GM19025 (cell line): ENCODE data around the gene NCOR1.
A peak's percentile ranks its signal among the peaks of the same experiment; 100 is the strongest.
"Not testable (repeated sequence)": the region's sequence is repeated elsewhere in the genome, so short reads cannot be mapped to it uniquely, and the experiment has no call there.

ENCODE experiments used
- ATAC-seq: cut with Tn5 transposase; IDR thresholded peaks from one replicate; pipeline ENCODE4 v1.9.1; 2021; ENCODE audit warnings: mild to moderate bottlenecking, low read depth, moderate library complexity; ENCODE audit not compliant: unreplicated experiment

Gene NCOR1

DNA sequence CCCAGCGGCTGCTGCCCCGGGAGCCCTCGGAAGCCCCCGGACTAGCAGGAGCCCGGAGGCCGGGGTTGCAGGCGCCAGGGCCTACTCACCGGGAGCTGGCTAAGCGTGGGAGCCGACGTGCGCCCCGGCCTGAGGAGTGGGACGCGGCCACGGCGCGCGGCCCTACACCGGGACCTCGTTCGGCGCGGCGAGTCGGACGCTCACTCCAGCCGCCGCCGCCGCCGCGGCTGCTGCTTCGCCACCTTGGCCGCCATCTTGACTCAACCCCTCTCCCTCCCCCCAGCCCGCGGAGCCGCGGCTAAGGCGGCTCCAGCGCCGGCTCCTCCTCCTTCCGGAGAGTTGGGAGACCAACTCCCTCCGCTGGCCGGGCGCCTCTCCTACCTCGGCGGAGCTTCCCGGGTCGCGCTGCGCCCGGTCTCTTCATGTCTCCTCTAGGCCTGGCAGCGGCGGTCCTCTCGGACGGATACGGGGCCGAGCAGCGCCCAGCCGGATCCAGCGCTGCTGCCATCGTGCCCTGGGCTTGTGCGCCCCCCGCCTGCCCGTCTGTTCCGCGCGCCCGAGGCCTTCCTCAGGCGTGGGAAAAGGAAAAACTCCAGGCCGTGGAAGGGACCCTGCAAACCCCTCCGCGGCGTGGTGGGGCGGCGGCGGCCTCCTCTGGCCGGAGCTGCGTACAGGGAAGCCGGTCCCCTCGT, at the start of gene NCOR1:
Gene NCOR1 (minus strand): TSS at position 262 of the 692 bp plus-strand sequence. CDS start 20,965 bp downstream, outside the sequence.
- peak; percentile 80 for ATAC-seq

DNA sequence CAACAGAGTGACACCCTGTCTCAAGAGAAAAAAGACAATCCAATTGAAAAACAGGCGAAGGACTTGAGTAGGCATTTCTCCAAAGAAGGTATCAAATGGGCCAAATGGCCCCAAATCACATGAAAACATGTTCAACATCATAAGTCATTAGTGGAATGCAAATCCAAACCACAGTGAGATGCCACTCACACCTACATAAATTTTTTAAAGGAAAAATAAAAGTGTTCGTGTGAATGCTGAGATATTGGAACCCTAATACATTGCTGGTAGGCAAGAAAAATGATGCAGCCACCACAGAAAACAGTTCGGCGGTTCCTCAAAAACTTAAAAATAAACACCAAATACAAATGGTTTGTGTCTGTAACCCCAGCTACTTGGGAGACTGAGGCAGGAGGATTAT, 46.9 kb upstream of the NCOR1 start:
- no peak for ATAC-seq

DNA sequence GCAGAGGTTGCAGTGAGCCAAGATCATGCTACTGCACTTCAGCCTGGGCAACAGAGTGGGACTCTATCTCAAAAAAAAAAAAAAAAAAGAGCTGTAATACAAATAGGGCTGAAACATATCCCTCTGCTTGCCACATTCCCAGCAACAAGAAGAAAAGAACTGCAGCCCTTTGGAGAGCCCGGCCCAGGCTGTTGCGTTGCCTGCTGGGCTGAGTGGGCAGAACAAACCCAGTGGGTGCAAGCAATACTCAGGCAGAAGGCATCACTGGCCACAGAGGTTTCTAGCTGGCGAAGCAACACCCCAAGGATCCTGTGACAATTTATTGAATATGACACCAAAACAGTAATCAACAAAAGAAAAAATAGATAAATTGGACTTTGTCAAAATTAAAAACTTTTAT, 45.7 kb upstream of the NCOR1 start:
- no peak for ATAC-seq

DNA sequence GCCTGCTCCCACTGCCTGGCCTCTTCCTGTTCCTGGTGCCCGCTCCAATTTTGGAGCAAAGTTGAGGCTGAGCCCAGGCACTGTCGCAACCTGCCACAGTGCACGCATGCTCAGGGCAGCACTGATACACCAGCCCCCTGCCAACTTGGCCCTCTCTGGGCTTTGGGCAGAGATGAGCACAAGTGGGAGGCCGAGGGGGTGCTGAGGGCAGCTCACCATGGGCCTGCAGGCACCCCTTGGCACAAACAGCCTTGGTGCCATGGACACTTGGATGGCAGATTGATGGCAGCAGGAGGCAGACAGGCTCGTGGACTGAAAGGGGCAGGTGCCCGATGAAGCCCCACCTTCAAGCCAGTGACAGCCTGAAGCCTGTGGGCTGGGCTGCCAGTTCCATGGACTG, 44.6 kb upstream of the NCOR1 start:
- ATAC-seq = no peak

DNA sequence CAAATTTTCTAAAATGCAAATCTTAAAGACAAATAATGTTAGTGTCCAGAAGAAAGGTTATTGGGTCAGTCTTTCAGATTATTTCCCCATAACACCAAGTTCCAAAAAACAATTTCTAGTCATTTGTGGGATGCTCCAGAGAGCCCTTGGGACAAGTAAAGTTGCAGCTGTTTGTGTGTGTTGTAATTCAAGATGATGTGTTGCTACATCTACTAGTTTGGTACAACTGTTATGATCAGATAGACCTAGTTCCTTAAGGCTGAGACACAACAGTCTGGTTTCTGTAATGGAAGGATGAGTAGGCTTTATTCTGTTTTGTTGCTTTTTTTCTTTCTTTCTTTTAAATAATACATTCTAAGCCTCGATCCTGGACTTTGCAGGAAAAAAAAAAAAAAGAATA, 43.6 kb upstream of the NCOR1 start:
- ATAC-seq = no peak

DNA sequence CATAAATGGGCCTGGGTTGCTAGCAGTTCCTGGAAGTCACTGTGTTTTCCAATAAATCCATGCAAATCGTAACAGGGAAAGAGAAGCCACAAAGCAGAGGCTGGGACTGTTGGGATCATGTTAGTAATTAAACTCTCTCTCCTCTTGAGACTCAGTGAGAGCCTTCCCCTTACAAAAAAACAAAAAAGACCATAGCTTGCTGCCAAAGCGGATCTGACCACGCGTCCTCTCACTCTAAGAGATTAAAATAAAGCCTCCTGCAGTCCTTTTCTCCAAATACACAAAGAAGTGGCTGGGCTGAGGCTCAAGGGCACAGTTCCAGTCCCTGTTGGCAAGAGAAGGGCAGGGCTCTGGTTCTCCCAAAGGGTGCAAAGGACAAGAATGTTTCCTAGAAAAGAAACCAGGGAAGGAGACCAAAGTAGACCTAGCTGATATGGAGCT, 40.2 kb upstream of the NCOR1 start:
- ATAC-seq = no peak

DNA sequence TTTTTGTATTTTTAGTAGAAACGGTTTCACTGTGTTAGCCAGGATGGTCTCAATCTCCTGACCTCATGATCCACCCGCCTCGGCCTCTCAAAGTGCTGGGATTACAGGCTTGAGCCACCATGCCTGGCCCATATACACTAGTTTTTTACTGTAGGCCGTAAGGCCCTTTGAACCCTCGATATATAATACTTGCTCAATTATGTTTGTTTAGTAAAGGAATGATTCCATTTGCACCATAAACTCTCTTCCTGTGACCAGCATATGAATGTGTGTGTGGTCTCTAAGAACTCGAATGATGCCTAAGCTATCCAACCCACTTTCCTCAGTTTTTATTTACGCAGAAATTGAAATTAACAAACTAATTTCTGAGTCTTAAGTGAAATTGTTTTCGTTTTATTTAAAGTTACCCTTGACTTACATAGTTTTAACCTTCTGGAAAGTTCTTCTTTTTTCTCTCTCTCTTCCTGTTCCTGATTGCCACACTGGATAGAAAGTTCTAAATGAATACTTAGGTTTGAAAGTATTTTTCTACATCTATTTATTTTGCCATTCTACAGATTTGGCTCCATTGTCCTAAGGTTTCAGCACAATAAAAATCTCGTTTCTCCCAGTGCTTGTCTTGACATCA, 39.6 kb upstream of the NCOR1 start:
- no peak for ATAC-seq

DNA sequence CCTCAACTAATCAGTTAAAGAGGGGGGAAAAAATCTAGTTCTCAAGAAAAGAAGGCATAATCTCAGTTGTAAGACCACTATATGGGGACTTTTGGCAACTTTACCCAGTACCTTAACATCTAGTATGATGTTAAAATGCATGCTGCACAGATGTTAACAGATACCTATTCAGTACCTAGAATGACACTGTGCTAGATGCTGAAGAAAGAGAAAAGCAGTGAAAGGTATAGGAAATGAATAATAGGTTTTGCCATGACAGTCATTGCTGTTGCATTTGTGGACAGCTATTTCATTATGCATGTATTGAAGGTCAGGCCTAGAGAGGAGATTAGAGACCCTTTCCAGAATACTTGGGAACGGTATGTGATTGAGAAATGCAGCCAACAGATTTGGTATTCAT, 36.2 kb upstream of the NCOR1 start:
- ATAC-seq = no peak

DNA sequence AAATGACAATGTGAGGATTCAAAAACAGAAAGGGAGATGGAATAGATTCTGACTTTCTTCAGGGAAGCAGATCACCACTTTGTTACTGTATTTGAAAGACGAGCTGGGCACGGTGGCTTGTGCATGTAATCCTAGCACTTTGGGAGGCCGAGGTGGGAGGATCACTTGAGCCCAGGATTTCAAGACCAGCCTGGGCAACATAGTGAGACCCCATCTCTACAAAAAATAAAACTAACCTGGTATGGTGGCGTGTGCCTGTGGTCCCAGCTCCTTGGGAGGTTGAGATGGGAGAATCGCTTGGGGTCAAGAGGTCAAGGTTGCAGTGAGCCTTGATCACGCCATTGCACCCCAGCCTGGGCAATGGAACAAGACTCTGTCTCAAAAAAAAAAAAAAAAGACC, 35.7 kb upstream of the NCOR1 start:
- no peak for ATAC-seq

DNA sequence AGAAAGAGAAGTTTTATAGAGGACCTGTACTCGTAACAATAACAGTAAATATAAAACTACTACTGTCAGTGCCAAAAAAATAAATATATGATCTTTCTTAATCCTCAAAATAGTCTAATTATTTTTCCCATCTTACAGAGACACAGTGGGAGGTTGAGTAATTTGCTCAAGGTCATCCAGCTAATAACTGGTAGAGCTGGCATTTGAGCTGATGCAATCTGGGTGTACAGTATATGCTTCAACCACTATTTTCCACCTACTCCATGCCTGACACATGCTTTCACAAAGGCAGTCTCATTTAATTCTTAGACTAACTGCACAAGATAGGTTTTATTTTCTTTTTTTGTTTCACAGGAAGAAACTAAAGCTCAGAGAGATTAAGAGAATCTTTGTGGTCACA, 35.3 kb upstream of the NCOR1 start:
- no peak for ATAC-seq

DNA sequence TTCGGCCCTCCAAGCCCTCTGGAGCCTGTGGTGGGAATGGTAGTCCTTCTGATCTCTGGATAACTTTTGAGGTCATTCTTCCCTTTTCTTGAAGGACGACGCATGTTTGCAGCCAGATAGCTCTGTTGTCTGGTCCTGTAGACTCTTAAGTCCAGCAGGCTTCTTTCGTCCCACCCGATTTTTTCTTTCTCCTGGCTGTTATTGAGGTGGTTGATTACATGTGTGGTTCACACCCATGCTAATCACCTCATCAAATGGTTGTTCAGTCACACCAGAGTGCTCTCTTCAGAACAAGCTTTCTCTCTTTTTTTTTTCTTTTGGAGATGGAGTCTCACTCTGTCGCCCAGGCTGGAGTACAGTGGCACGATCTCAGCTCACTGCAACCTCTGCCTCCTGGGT, 32.3 kb upstream of the NCOR1 start:
- no peak for ATAC-seq

DNA sequence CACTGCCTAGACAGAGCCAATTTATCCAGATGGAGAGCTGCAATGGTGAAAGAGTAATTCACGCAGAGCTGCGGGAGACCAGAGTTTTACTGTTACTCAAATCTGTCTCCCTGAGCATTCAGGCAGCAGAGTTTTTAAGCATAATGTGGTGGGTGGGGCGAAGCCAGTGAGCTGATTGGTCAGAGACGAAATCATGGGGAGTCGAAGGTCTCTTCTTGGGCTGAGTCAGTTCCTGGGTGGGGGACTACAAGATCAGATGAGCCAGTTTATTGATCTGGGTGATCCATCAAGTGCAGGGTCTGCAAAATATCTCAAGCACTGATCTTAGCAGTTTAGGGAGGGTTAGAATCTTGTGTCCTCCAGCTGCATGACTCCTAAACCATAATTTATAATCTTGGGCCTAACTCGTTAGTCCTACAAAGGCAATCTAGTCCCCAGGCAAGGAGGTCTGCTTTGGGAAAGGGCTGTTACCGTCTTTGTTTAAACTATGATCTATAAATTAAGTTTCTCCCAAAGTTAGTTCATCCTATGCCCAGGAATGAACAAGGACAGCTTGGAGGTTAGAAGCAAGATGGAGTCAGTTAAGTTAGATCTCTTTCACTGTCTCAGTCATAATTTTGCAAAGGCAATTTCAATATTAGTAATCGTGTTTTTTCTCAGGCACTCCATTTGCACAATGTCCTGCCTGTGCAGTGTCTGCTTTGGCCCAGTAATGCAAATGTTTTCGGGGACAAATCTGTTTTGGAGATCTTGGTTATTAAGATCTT, 28.6 kb upstream of the NCOR1 start:
- ATAC-seq = no peak

DNA sequence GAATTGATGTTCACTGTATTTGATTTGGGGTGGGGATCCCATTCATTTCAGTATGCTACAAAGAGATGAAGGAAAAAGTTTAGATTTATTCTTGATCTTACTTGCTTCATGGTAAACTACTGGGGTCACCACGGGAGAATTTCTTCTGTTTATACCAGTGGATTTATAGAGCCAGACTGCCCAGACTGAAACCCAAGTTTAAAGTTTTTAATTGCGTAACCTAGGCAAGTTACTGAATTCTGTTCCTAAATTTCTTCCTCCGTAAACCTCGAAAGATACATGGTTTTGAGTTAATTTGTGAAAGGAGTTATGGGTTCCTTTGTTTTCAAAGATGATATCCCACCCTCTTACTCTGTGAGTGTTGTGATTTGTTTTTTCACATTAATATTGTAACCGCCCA, 28.1 kb upstream of the NCOR1 start:
- no peak for ATAC-seq

DNA sequence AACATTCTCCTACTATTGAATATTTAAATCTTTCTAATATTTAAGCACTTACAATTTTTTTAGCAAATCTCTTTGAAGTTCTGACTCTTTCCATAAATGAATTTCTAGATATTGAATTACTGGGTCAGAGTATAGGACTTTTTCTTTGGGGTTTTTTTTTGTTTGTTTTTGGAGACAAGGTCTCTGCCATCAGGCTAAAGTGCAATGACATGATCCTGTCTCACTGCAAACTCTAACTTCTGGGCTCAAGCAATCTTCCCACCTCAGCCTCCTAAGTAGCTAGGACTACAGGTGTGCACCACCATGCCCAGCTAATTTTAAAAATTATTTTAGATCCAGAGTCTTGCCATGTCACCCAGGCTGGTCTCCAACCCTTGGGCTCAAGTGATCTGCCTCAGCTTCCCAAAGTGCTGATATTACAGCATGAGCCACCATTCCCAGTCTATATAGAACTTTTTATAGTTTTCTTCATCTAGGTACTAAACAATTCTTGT, 26.6 kb upstream of the NCOR1 start:
- no peak for ATAC-seq

DNA sequence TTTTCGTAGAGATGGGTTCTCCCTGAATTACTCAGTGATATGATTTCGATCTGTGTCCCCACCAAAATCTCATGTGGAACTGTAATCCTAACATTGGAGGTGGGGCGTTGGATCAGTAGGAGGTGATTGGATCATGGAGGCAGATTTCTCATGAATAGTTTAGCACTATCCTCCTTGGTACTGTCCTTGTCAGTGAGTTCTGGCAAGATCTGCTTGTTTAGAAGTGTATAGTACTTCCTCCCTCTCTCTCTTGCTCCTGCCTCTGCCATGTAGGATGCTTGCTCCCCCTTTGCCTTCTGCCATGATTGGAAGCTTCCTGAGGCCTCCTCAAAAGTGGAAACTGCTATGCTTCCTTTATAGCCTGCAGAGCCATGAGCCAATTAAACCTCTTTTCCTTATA, 24.6 kb upstream of the NCOR1 start:
- ATAC-seq = no peak

DNA sequence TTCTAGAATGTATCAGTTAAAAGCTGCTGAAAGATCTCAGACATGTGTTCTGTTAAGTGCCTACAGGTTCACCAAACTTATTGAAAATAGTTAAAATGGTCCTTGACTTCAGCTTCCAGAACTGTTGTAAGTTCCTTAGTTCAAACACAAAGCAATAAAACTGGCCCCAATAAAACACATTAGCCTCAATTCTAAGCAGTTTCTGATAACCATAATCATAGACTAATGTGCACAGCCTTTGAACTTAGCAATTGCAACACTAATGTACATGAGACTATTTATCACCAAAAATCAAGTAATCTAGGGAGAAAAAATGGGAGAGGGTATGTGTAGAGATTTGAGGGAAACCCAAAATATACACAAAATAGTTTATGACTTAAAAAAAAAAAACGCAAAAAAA, 17.1 kb upstream of the NCOR1 start:
- ATAC-seq = no peak

DNA sequence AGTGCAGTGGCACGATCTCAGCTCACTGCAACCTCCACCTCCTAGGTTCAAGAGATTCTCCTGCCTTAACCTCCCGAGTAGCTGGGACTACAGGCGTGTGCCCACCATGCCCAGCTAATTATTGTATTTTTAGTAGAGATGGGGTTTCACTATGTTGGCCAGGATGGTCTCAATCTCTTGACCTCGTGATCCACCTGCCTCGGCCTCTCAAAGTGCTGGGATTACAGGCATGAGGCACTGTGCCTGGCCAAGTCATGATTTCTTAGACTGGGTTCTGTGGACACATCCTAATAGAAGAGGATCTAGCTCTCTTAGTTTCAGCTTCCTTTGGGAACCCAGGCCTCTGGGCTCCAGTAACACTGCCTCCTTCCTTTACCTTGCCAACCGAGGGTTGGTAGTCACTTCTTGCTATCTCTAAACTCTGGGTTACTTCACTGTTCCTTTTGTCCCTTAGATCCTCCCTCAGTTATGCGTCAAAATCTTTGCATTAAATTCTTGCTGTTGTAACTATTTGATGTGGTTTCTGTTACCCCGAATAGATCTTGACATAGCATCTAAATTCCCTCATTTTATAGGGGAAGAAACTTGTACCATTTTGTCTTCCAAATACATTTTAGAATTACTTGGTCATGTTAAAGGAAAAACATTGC, 14.7 kb upstream of the NCOR1 start:
- not testable (repeated sequence) for ATAC-seq

DNA sequence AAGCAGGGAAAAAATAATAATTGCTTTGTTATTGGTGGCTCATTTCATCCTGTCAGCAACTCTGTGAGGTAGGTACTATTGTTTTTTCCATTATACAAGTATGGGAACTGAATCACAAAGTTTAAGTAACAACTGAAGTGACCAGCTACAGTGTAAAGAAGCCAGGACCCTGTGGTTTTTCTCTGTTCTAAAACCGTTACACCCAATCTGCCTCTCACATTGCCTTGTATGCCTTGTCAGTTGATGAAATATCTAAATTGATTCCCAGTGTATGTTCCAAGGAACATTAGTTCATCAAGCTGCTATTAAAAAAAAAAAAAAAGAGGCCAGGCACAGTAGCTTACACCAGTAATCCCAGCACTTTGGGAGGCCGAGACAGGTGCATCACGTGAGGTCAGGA, 7.1 kb upstream of the NCOR1 start:
- no peak for ATAC-seq

DNA sequence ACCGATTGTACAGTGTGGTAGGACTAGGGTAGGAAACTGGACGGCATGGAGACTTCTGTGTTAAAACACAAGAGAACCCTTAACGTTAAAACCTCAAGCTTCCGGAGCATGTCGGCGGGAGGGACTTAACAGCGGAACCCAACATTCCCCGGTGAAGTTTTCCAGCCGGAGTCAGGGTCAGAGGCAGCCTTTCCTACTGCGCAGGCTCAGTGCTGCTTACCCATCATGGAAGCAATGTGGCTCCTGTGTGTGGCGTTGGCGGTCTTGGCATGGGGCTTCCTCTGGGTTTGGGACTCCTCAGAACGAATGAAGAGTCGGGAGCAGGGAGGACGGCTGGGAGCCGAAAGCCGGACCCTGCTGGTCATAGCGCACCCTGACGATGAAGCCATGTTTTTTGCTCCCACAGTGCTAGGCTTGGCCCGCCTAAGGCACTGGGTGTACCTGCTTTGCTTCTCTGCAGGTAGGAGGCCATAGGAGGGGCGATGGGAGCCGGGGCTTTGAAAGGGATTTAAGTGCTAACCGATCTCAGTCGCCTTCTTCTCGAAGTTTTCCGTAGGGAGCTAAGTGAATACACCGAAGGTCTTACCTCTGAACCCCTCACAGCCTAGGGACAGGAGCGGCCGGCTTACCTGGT, 1.8 kb upstream of the NCOR1 start, which contains the start of gene PIGL:
Gene PIGL (plus strand): TSS at position 209 of the 634 bp plus-strand sequence. CDS start 17 bp downstream, at position 226.
- ATAC-seq = peak; percentile 30

DNA sequence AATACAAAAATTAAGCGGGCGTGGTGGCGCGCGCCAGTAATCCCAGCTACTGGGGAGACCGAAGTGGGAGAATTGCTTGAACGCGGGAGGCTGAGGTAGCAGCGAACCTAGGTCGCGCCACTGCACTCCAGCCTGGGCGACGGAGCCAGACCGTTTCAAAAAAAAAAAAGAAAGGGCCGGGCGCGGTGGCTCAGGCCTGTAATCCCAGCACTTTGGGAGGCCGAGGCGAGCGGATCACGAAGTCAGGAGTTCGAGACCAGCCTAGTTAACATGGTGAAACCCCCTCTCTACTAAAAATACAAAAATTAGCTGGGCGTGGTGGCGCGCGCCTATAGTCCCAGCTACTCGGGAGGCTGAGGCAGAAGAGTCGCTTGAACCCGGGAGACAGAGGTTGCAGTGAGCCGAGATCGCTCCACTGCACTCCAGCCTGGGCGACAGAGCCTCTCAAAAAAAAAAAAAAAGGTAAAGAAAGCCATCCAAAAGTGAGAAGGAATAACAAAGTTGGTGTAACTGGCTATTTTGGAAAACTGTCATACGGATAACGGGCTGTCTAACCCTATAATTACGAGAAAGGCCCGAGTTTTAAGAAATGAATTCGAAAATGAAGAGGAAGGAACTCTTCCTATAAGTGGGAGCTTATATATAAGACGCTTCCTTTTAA, 1.1 kb upstream of the NCOR1 start:
- ATAC-seq = not testable (repeated sequence)
